Vagina (tissue), 2 donors: ENCODE results near the gene TICAM1.

Experiments
- CTCF ChIP-seq, 3 experiments: fragments of 450-650 bp in 2 of 3; fragments of 200-600 bp in 1 of 3; sonication (generic) in 1 of 3; IDR thresholded peaks; one replicate each; pipeline ENCODE4 v1.5.1; 2017 to 2019; ENCODE audit warnings: antibody characterized with exemption in 3 of 3, mild to moderate bottlenecking in 2 of 3, moderate library complexity in 2 of 3
- POLR2AphosphoS5 ChIP-seq, 2 donors: sonication (generic); formaldehyde crosslinking; IDR thresholded peaks; one replicate each; pipeline ENCODE4 v1.9.0; 2017; ENCODE audit warnings: antibody characterized with exemption in 2 of 2, mild to moderate bottlenecking in 2 of 2, low read depth in 1 of 2; ENCODE audit not compliant: insufficient read depth in 1 of 2

- TF ChIP-seq CTCF (IDR thresholded peaks at IDR 0.05), result no peak
- no peak for TF ChIP-seq POLR2AphosphoS5 (IDR thresholded peaks at IDR 0.05; ENCODE audit: insufficient read depth in 1 of 2, low read depth in 1 of 2)
These were observed 16.7 kb downstream of the TICAM1 start for GRCh38 chr19:4814625-4815425.
